Skeletal muscle tissue (tissue), 4 donors: ENCODE results near the gene PAM. TPM values are rescaled to one million over a fixed set of nuclear protein-coding genes. Genes with fewer than 3 reads are reported as not detected.

Experiments
- H3K27ac ChIP-seq: one replicate; pipeline ENCODE4 v1.7.0; 2013; ENCODE audit warnings: mild to moderate bottlenecking, low read depth, low read length, inconsistent platforms
- H3K27me3 ChIP-seq, 3 donors: one replicate each; pipeline ENCODE4 v1.7.0; 2013; ENCODE audit warnings: low read length in 3 of 3; ENCODE audit not compliant: control insufficient read depth in 3 of 3, insufficient read depth in 3 of 3
- H3K36me3 ChIP-seq, 3 donors: one replicate each; pipeline ENCODE4 v1.7.0; 2013; ENCODE audit warnings: low read length in 3 of 3; ENCODE audit not compliant: control insufficient read depth in 3 of 3, insufficient read depth in 3 of 3
- H3K4me1 ChIP-seq, 3 donors: one replicate each; pipeline ENCODE4 v1.7.0; 2013; ENCODE audit warnings: low read length in 3 of 3, mild to moderate bottlenecking in 3 of 3; ENCODE audit not compliant: control insufficient read depth in 3 of 3, insufficient read depth in 3 of 3
- H3K4me3 ChIP-seq, 3 donors: one replicate each; pipeline ENCODE4 v1.7.0; 2013; ENCODE audit warnings: low read length in 3 of 3
- H3K9ac ChIP-seq, 3 donors: one replicate each; pipeline ENCODE4 v1.7.0; 2013; ENCODE audit warnings: low read length in 3 of 3, mild to moderate bottlenecking in 3 of 3, moderate library complexity in 2 of 3, low read depth in 1 of 3
- H3K9me3 ChIP-seq, 3 donors: one replicate each; pipeline ENCODE4 v1.7.0; 2013; ENCODE audit warnings: low read length in 3 of 3; ENCODE audit not compliant: control insufficient read depth in 3 of 3
- total RNA-seq: library from RNA; depleted of rRNA; stranded (reverse); fragments of >200 nt; gene quantifications from one replicate; pipeline ENCODE4 v1.2.3, GENCODE V29; 2014
- donor health status: Osteomylitis.

The PAM gene
- total RNA-seq, 1 donor from 2014 or later, result 95.5 TPM

- H3K4me1 ChIP-seq, result no peaks in the 10 kb centered on the region
- H3K36me3 ChIP-seq, result no peaks in the 10 kb centered on the region
- H3K27me3 ChIP-seq, result no peaks in the 10 kb centered on the region
- no peak overlapping the region for H3K4me3 ChIP-seq
- no peaks in the 10 kb centered on the region for H3K9me3 ChIP-seq
- H3K9ac ChIP-seq, result no peak overlapping the region
- H3K27ac ChIP-seq, result no peak overlapping the region
Observed at GRCh38 chr5:102843997-102844396, 88.9 kb downstream of the PAM start.

GRCh38 chr5:102845041-102845440, 89.9 kb downstream of the PAM start:
- Histone ChIP-seq H3K4me1 (no peaks in the 10 kb centered on the region), H3K36me3 (no peaks in the 10 kb centered on the region), H3K27me3 (no peaks in the 10 kb centered on the region), H3K9me3 (no peaks in the 10 kb centered on the region), H3K9ac (no peak overlapping the region), H3K27ac (no peak overlapping the region), H3K4me3 (no peak overlapping the region)

- H3K27me3 ChIP-seq, result no peaks in the 10 kb centered on the region
- no peak overlapping the region for H3K27ac ChIP-seq
- no peaks in the 10 kb centered on the region for H3K36me3 ChIP-seq
- no peaks in the 10 kb centered on the region for H3K9me3 ChIP-seq
- no peak overlapping the region for H3K4me3 ChIP-seq
- no peak overlapping the region for H3K9ac ChIP-seq
- H3K4me1 ChIP-seq, result no peaks in the 10 kb centered on the region
Observed at GRCh38 chr5:102850503-102850902, 95.4 kb downstream of the PAM start.

GRCh38 chr5:102853680-102854079, 98.6 kb downstream of the PAM start:
- no peaks in the 10 kb centered on the region for H3K27me3 ChIP-seq
- H3K4me3 ChIP-seq, result no peak overlapping the region
- H3K36me3 ChIP-seq, result no peaks in the 10 kb centered on the region
- H3K9ac ChIP-seq, result no peak overlapping the region
- H3K27ac ChIP-seq, result no peak overlapping the region
- no peaks in the 10 kb centered on the region for H3K4me1 ChIP-seq
- no peaks in the 10 kb centered on the region for H3K9me3 ChIP-seq

GRCh38 chr5:102855681-102856388, 100.7 kb downstream of the PAM start:
- Histone ChIP-seq H3K9me3 (no peaks in the 10 kb centered on the region), H3K4me3 (no peak overlapping the region), H3K9ac (no peak overlapping the region), H3K27me3 (no peaks in the 10 kb centered on the region), H3K36me3 (no peaks in the 10 kb centered on the region), H3K27ac (peak overlapping the region; percentile 16), H3K4me1 (no peaks in the 10 kb centered on the region)

- H3K9me3 ChIP-seq, result no peaks in the 10 kb centered on the region
- H3K4me3 ChIP-seq, result no peak overlapping the region
- H3K4me1 ChIP-seq, result no peaks in the 10 kb centered on the region
- no peak overlapping the region for H3K9ac ChIP-seq
- H3K36me3 ChIP-seq, result no peaks in the 10 kb centered on the region
- peak overlapping the region; percentile 21 for H3K27ac ChIP-seq
- no peaks in the 10 kb centered on the region for H3K27me3 ChIP-seq
Observed at GRCh38 chr5:102856389-102856777, 101.3 kb downstream of the PAM start.

- Histone ChIP-seq H3K4me3 (no peak overlapping the region), H3K9ac (no peak overlapping the region), H3K27ac (peak overlapping the region; percentile 21), H3K27me3 (no peaks in the 10 kb centered on the region), H3K36me3 (no peaks in the 10 kb centered on the region), H3K4me1 (no peaks in the 10 kb centered on the region), H3K9me3 (no peaks in the 10 kb centered on the region)
Observed at GRCh38 chr5:102857076-102857818, 102.1 kb downstream of the PAM start.

GRCh38 chr5:102858221-102858620, 103.1 kb downstream of the PAM start:
- Histone ChIP-seq H3K9me3 (no peaks in the 10 kb centered on the region), H3K9ac (no peak overlapping the region), H3K36me3 (no peaks in the 10 kb centered on the region), H3K27ac (no peak overlapping the region), H3K27me3 (no peaks in the 10 kb centered on the region), H3K4me1 (peaks cover 0 to 3% (median 0%) of the 10 kb centered on the region in 3 donors), H3K4me3 (no peak overlapping the region)

GRCh38 chr5:102858808-102859207, 103.7 kb downstream of the PAM start:
- no peak overlapping the region for H3K9ac ChIP-seq
- H3K4me1 ChIP-seq, result peaks cover 0 to 3% (median 0%) of the 10 kb centered on the region in 3 donors
- no peaks in the 10 kb centered on the region for H3K9me3 ChIP-seq
- H3K36me3 ChIP-seq, result no peaks in the 10 kb centered on the region
- no peaks in the 10 kb centered on the region for H3K27me3 ChIP-seq
- H3K27ac ChIP-seq, result no peak overlapping the region
- H3K4me3 ChIP-seq, result no peak overlapping the region

GRCh38 chr5:102860035-102860434, 104.9 kb downstream of the PAM start:
- H3K4me3 ChIP-seq, result no peak overlapping the region
- no peaks in the 10 kb centered on the region for H3K9me3 ChIP-seq
- H3K36me3 ChIP-seq, result no peaks in the 10 kb centered on the region
- H3K27ac ChIP-seq, result no peak overlapping the region
- no peak overlapping the region for H3K9ac ChIP-seq
- H3K4me1 ChIP-seq, result peaks cover 0 to 7% (median 0%) of the 10 kb centered on the region in 3 donors
- no peaks in the 10 kb centered on the region for H3K27me3 ChIP-seq
